ENCODE results near the gene DCLRE1B.
A peak's percentile ranks its signal among the peaks of the same experiment; 100 is the strongest.
"Not testable (repeated sequence)": the region's sequence is repeated elsewhere in the genome, so short reads cannot be mapped to it uniquely, and the experiment has no call there.

The DCLRE1B gene

GRCh38 chr1:113947388-113948107, 42.4 kb downstream of the DCLRE1B start:
- no peak for DNase-seq (ENCODE audit: low spot score in 2 of 2)
- H3K36me3 Mint-ChIP-seq (ENCODE audit: insufficient read depth), result peaks cover 28% of the 10 kb centered on the region
- ATAC-seq (replicated peaks; ENCODE audit: extremely low read depth, poor library complexity, severe bottlenecking), result peak; percentile 68
- no peaks in the 10 kb centered on the region for H3K27me3 Mint-ChIP-seq
- peaks cover 62% of the 10 kb centered on the region for H3K4me1 Mint-ChIP-seq
- H3K27ac Mint-ChIP-seq (ENCODE audit: low read depth), result peak overlapping the region; percentile 92
- no peaks in the 10 kb centered on the region for H3K9me3 Mint-ChIP-seq
- H3K4me3 Mint-ChIP-seq, result peak overlapping the region; percentile 60

DNA sequence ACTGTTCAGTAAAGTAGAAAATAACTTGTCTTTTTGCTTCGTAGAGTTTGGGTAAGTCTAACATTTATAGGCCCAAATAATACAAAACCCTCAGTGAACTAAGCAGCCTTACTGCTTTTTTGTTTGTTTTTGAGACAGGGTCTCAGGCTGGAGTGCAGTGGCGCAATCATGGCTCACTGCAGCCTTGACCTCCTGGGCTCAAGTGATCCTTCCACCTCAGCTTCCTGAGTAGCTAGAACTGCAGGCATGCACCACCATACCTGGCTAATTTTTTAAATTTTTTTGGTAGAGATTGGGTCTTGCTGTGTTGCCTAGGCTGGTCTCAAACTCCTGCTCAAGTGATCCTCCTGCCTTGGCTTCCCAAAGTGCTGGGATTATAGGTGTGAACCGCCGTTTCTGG, 43.0 kb downstream of the DCLRE1B start:
- not testable (repeated sequence) for ATAC-seq (replicated peaks; ENCODE audit: extremely low read depth, poor library complexity, severe bottlenecking); H3K4me3 Mint-ChIP-seq; DNase-seq (ENCODE audit: low spot score in 2 of 2); H3K9me3 Mint-ChIP-seq; H3K27me3 Mint-ChIP-seq
- H3K36me3 Mint-ChIP-seq (ENCODE audit: insufficient read depth), result peaks cover 26% of the 10 kb centered on the region
- H3K4me1 Mint-ChIP-seq, result peaks cover 59% of the 10 kb centered on the region
- H3K27ac Mint-ChIP-seq (ENCODE audit: low read depth), result peak overlapping the region; percentile 92

DNA sequence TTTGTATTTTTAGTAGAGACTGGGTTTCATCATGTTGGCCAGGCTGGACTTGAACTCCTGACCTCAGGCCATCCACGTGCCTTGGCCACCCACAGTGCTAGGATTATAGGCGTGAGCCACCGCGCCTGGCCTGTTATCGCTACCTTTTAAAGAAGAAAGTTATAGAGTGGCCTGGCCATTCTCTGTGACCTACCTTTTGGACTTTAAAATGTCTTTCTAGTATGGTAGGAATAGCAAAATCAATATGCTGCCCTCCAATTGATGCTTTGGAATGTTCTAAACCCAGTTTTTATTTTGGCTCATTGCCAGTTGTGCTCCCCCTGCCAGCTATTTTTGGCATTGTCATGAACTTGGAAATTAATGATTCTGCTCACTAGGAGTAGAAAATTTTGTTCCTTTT, 43.9 kb downstream of the DCLRE1B start:
- peaks cover 59% of the 10 kb centered on the region for H3K4me1 Mint-ChIP-seq
- H3K9me3 Mint-ChIP-seq, result no peaks in the 10 kb centered on the region
- peaks cover 29% of the 10 kb centered on the region for H3K36me3 Mint-ChIP-seq (ENCODE audit: insufficient read depth)
- H3K4me3 Mint-ChIP-seq, result no peak overlapping the region
- DNase-seq (ENCODE audit: low spot score in 2 of 2), result no peak
- no peak for ATAC-seq (replicated peaks; ENCODE audit: extremely low read depth, poor library complexity, severe bottlenecking)
- H3K27me3 Mint-ChIP-seq, result no peaks in the 10 kb centered on the region
- peak overlapping the region; percentile 92 for H3K27ac Mint-ChIP-seq (ENCODE audit: low read depth)

- H3K4me3 Mint-ChIP-seq, result no peak overlapping the region
- ATAC-seq (replicated peaks; ENCODE audit: extremely low read depth, poor library complexity, severe bottlenecking) (no peak), DNase-seq (ENCODE audit: low spot score in 2 of 2) (no peak)
- H3K27me3 Mint-ChIP-seq, result no peaks in the 10 kb centered on the region
- H3K36me3 Mint-ChIP-seq (ENCODE audit: insufficient read depth), result peaks cover 34% of the 10 kb centered on the region
- H3K4me1 Mint-ChIP-seq, result peaks cover 44% of the 10 kb centered on the region
- H3K9me3 Mint-ChIP-seq, result no peaks in the 10 kb centered on the region
- no peak overlapping the region for H3K27ac Mint-ChIP-seq (ENCODE audit: low read depth)
Observed at GRCh38 chr1:113950908-113951307, 45.8 kb downstream of the DCLRE1B start.

- Mint-ChIP-seq H3K36me3 (ENCODE audit: insufficient read depth) (peaks cover 38% of the 10 kb centered on the region), H3K27ac (ENCODE audit: low read depth) (peak overlapping the region; percentile 19), H3K9me3 (no peaks in the 10 kb centered on the region), H3K27me3 (no peaks in the 10 kb centered on the region), H3K4me3 (no peak overlapping the region), H3K4me1 (peaks cover 36% of the 10 kb centered on the region)
- no peak for ATAC-seq (replicated peaks; ENCODE audit: extremely low read depth, poor library complexity, severe bottlenecking)
- DNase-seq (ENCODE audit: low spot score in 2 of 2), result no peak
Observed at GRCh38 chr1:113951719-113952118, 46.6 kb downstream of the DCLRE1B start.

DNA sequence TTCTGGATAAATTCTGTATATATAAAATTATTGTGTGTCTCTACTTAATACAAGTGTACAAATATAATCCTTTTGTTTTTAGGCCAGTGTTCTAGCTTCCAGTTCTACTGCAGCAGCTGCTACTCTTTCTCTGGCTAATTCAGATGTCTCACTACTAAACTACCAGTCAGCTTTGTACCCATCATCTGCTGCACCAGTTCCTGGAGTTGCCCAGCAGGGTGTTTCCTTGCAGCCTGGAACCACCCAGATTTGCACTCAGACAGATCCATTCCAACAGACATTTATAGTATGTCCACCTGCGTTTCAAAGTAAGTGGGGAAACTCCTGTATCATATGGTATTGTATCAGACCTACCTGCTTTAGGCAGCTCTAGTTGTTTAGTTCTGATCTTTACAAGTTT, 52.9 kb downstream of the DCLRE1B start:
- H3K4me1 Mint-ChIP-seq, result peaks cover 10% of the 10 kb centered on the region
- H3K27ac Mint-ChIP-seq (ENCODE audit: low read depth), result no peak overlapping the region
- H3K36me3 Mint-ChIP-seq (ENCODE audit: insufficient read depth), result peaks cover 77% of the 10 kb centered on the region

DNA sequence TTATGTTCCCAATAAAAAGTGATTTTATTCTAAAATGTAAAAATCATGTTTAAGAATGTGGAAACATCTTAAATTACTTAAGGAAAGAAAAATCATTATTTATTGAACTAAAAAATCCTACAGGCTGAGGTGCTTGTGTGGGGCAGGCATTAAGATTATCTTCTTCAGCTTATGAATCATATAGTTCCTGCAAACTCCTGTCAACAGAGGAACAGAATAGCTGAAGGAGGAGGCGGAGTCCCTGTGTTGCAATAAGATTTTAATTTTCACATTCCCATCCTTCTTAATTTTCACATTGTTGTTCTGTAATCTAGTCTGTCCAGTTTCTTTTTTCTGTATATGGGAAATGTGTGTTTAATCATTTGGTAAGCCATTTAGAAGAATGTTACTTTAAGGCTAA, 53.6 kb downstream of the DCLRE1B start:
- no peak overlapping the region for H3K27ac Mint-ChIP-seq (ENCODE audit: low read depth)
- H3K27me3 Mint-ChIP-seq, result no peaks in the 10 kb centered on the region
- H3K36me3 Mint-ChIP-seq (ENCODE audit: insufficient read depth), result peaks cover 76% of the 10 kb centered on the region
- no peaks in the 10 kb centered on the region for H3K9me3 Mint-ChIP-seq
- ATAC-seq (replicated peaks; ENCODE audit: extremely low read depth, poor library complexity, severe bottlenecking), result no peak
- H3K4me1 Mint-ChIP-seq, result peaks cover 14% of the 10 kb centered on the region
- H3K4me3 Mint-ChIP-seq, result no peak overlapping the region
- no peak for DNase-seq (ENCODE audit: low spot score in 2 of 2)

More for the DNA sequence above, 52.9 kb downstream of the DCLRE1B start:
- Mint-ChIP-seq H3K27me3 (no peaks in the 10 kb centered on the region), H3K4me3 (no peak overlapping the region), H3K9me3 (no peaks in the 10 kb centered on the region)
- DNase-seq (ENCODE audit: low spot score in 2 of 2), result no peak
- ATAC-seq (replicated peaks; ENCODE audit: extremely low read depth, poor library complexity, severe bottlenecking), result no peak

DNA sequence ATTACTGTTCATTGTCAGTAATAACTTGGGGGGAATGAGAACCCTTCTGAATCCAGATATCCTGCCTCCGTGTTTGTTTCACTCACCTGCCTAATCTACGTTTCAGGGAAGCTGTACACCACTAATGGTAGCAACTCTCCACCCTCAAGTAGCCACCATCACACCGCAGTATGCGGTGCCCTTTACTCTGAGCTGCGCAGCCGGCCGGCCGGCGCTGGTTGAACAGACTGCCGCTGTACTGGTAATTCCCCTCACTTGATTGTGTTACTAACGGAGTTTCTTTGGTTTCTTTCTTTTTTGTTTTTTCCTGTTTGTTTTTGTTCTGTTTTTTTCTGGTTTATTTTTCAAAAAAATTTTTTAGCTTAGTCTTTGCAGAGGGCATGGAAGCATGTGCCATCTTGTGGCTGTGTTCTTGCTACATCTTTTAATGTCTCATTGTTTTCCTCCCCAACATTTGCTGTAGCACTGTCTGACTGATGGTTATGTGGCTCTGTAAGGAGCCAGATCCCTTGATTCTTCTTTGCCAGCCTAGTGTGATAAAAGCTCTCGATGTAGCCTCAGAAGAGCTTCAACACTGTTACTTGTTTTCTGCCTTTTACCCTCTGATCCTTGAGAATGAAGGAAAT, 58.3 kb downstream of the DCLRE1B start:
- Mint-ChIP-seq H3K27ac (ENCODE audit: low read depth) (peak overlapping the region; percentile 89), H3K4me1 (peaks cover 13% of the 10 kb centered on the region), H3K4me3 (no peak overlapping the region), H3K27me3 (no peaks in the 10 kb centered on the region), H3K9me3 (no peaks in the 10 kb centered on the region), H3K36me3 (ENCODE audit: insufficient read depth) (peaks cover 79% of the 10 kb centered on the region)
- DNase-seq (ENCODE audit: low spot score in 2 of 2), result no peak
- no peak for ATAC-seq (replicated peaks; ENCODE audit: extremely low read depth, poor library complexity, severe bottlenecking)

Measured in central memory CD8-positive, alpha-beta T cell (primary cell).